HG03095 (cell line): ENCODE measurements around the gene DHX32.
"Not testable (repeated sequence)": the region's sequence is repeated elsewhere in the genome, so short reads cannot be mapped to it uniquely, and the experiment has no call there.

ENCODE experiments used
- ATAC-seq: cut with Tn5 transposase; IDR thresholded peaks from one replicate; pipeline ENCODE4 v1.9.1; 2021; ENCODE audit warnings: moderate library complexity; ENCODE audit not compliant: unreplicated experiment

The DHX32 gene

DNA sequence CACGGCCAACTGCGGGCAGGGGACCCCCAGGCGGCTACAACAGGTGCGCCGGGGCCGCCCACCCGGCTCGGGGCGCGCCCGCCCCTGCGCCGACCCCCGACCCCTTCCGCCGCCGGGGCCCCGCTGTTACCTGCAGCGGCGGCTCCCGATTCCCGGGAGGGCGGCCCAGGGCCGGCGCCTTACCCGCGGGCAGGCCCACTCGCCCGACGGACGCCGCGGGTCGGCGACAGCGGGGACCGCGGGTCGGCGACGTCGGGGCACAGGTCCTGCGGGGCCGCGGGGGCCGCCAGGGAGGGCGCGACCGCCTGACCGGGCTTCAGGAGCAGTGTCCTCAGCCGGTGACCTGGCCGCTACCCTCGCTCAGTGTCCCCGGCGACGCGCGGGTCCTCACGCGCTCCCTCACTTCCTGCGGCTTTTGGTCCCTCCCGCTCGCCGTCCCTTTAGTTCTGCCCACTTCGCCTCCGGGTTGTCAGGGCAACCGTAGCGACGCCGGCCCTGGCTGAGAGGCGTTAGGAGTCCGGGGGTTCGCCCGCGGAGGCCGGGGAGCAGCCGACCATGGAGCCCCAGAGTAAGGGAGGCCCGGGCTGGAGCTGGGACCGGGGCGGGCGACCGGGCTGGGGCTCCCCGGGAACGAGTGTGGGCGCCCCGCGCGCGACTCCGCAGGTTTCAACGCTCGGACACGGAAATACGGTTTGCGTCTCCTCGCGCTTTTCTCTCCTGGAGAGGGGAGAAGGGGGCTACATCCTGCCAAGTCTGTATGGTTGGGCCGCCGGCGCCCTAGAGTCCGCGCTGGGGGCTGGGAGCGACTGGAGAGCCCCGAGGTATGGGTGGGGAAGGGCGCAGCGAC lies 15.2 kb upstream of the DHX32 start, which contains the start of gene FANK1:
FANK1 (plus strand) TSS at position 477 of the 847 bp plus-strand sequence; CDS start at position 556, 79 bp downstream.
- ATAC-seq: peak; percentile 88

DNA sequence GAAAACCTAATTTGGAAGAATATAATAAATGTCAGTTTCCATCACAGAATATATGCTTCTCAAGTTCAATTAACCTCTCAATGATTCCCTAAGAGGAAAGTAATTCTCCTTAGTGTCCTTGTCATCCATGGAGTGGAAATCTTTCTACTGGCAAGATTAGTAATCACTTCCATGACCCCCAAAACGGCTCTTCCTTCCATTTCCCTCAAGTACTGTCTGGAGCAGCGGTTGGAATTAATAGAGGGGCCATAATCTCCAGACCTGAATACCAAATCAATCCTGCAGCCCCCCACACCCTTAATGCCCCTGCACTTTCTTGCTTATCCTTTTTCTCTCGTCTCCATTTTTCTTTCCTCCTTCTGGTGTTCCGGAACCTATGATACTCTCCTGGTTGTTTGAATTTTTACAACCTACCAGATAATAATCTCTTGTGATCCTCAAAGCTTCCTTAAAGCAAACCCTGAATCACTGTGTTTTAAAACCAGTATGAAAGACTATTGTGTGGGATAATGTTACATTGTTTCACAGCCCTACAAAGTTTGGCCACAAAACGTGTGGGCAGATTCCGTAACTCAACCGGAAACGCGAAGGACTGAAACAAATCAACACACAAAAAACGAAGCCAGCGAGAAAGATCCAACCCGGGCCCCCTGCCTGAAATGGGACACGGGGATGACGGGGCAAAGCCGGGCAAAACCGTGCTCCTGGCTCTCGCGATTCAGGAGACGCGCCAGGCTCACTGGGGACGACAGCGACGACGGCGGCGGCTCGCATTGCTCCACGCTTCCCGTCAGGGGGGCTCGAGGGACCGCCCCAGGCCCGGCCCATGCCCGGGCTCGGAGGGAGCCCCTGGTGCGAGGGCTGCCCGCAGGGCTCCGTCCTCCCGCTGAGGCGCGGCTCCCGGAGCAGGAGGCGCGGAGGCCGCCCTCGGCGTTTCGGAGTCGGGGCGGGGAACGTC lies 14.3 kb upstream of the DHX32 start:
- ATAC-seq: peak; percentile 45

GRCh38 chr10:125894176-125894575 lies 13.1 kb upstream of the DHX32 start:
- ATAC-seq: not testable (repeated sequence)

DNA sequence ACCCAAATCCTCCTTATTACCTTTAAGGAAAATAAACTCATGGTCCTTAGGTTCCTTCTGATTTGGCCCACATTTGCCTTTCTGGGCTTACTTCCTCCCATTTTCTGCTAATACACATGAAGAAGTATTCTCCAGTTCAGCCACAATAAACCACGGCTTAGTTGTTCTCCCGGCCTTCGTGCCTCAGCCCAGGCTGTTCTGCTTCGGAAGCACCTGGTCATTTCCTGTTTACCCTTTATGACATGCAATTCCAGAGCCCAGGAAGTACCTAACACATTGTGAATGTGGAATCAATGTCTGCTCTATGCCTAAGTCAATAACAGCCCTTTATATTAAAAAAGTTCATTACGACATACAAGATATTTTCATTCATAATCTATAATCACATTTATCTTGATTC lies 11.3 kb upstream of the DHX32 start:
- ATAC-seq: not testable (repeated sequence)

DNA sequence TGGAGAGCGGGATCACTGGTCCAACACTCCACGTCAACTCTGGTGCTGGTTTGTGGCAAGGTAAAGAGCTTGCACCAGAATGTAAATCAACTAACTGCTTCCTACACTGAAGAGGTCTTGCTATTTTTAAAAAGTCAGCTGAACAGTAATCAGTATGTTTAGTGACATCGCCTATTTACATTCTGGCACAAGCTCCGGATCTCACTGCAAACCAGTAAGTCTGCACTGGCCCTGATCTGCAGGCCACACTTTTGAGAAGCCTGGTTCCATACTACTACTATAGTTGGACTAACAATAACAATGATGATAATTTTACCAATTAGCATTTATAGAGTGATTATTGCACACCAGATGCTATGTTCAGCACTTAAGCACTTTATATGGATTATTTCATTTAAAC lies 8.3 kb upstream of the DHX32 start:
- ATAC-seq: not testable (repeated sequence)

GRCh38 chr10:125886914-125887512 lies 5.9 kb upstream of the DHX32 start:
- no peak for ATAC-seq

DNA sequence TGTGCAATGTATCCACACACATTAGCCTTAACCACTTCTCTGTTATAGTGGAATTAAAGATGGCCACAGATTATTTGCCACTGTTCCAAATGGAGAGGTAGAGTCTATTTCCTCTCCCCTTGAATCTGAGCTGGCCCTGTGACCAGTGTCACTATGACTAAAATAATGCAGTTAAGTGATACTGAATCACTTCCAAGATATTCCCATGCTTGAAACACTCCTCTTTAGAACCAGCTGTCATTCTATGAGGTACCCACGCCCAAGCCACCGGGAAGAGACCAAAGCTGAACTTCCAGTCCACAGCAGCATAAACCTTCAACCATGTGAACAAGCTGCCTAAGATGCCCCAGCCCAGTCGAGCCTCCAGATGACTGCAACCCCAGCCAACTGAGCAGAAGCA lies 2.1 kb upstream of the DHX32 start:
- ATAC-seq: no peak

GRCh38 chr10:125882596-125882995 lies 1.5 kb upstream of the DHX32 start:
- no peak for ATAC-seq

DNA sequence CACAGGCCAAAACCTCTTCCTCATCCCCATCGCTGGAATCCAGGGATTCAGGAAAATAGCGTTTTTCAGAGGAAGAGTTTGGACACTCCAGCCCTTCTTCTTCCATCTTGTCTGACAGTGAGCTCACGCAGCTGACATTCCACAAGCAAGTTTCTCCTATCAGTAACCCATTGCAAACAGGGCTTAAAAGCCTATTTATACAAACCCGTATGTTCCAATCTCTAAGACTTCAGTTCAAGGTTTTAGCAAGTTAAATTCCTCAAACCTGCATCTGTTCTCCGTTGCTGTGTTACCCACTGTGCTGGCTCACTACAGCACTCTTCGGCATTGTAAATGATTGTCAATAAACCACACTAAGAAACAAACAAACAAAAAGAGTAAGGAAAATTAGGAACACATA lies 373 bp downstream of the DHX32 start:
- ATAC-seq: no peak

DNA sequence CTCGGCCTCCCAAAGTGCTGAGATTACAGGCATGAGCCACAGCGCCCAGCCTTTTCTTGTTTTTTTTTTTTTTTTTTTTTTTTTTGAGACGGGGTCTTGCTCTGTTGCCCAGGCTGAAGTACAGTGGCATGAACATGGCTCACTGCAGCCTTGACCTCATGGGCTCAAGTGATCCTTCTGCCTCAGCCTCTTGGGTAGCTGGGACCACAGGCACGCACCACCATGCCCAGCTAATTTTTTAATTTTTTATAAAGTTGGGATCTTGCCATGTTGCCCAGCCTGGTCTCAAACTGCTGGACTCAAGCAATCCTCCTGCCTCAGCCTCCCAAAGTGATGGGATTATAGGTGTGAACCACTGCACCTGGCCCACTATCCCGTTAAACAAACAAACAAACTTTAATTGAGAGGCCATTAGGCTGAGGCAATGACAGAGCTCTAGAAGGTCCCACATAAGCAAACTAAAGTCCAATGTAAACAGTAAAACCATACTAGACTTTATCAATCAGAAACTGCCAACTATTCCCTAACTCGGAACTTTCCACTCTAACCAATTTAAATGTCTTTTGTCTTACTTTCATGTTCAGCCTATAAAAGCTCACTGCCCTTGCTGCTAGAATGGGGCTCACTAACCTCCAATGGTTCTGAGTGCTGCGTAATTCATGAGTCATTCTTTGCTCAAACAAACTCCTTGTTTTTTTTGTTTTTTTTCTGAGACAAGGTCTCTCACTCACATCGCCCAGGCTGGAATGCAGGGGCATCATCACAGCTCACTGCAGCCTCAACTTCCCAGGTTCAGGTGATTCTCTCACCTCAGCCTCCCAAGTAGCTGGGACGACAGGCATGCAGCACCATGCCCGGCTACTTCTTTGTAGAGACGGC lies 1.9 kb downstream of the DHX32 start:
- no peak for ATAC-seq

- ATAC-seq: no peak
These were observed 9.8 kb downstream of the DHX32 start for GRCh38 chr10:125871338-125871737.

DNA sequence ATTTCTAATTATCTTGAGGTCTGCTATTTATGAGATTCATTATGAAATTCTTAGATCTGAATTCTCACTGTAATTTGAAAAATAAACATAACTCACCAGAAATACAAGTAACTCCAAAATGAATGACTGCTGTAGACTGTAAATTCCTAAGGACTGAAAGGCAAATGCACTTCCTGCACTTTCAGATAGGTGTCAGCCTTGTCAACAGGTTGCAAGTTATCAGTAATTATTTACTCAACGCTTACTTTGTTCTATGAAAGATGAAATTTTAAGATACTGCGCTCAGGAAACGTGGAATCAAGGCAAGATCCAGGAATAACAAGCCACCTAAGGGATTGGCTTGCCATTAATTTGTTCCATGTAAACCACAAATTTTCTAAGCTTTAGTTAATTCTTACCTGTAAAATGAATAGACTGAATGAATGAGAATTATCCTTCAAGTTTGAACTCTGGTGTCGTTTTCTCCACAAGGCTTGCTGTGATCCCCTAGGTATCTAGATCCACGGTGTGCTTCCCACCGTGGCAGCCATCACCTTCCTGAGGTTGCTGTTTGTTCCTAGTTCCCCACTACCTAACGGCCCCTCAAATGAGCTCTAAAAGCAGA lies 12.6 kb downstream of the DHX32 start:
- peak; percentile 71 for ATAC-seq

DNA sequence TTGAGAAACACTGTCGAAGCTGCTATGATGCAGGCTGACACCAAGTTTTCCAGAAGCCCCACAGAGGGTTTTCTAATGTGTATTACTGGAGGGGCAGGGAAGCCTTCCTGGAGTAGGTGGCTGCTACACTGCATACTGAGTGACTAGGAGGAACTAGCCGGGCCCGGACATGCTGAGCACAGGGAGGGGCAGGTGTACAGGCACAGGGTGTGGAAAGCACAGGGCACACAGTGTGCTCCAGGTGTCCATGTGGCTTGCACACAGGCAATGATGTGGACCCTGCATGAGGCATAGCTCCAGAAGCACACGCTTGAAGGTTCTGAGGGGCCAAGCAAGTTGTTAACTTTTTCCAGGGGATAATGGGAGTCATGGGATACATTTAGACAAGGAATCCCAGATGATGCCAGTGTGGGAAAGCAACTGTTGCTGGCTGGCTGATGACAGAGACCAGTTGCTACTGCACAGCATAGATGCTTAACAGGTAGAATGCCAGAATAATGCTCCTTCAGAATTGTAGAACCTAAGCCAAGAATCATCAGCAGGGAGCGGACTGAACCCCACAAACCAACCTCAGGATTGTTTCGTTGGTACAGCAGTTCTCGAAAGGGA lies 14.6 kb downstream of the DHX32 start:
- no peak for ATAC-seq

- ATAC-seq: no peak
These were observed 16.0 kb downstream of the DHX32 start for GRCh38 chr10:125865120-125865519.

DNA sequence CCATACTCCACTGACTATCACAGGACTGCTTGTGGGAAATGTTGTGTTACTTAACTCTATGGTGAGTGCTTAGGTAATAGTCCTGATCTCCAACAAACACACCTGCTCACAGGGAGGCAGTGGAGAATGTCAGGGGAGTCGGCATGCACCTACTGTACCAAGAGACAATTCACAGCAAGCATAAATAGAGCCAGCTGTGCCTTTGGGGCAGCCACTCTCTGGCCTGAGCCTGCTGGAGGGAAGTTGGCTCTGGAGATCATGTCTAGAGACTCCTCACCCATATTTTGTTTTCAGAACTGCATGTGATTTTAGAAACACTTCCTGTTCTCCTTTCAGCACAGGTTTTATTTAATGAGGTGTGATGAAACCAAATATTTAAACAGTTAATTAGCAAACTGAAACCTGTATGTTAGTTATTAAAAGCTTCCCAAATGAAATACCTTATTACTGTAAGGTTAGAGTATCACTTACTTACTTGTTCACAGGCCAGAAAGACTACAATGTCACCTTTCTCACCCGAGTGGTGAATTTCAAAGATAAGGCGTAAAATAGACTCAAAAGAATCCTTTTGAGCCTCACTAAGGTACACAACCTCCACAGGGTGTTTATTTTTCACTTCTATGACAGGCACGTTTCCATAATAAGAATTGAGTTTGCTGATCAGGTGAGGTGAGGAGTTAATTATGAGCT lies 21.8 kb downstream of the DHX32 start:
- no peak for ATAC-seq

DNA sequence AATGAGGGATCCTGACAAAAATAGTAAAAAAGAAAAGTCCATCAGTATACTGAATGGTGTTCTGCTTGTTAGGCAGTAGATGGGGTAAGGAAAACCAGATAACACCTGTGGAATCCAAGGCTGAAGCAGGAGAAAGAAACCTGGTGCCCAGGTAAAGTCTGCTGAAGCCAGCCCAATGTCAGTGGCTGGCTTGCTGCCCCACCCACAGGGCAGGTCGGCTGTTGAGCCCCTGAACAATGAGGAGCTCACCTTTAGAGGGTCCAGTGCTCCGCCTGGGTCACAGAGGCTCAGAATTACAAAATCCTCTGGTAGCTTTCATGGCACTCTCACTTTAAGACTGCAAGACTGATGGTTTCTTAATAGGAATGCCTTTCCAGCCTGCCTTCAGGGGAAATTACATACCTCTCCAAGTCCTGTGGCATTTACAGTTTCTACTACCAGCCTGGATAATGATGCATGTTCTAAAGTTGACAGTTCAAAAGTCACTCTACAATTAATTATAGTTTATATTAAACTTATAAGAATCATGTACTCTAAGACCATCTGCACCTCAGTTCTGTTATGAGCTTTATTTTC lies 23.8 kb downstream of the DHX32 start:
- no peak for ATAC-seq

DNA sequence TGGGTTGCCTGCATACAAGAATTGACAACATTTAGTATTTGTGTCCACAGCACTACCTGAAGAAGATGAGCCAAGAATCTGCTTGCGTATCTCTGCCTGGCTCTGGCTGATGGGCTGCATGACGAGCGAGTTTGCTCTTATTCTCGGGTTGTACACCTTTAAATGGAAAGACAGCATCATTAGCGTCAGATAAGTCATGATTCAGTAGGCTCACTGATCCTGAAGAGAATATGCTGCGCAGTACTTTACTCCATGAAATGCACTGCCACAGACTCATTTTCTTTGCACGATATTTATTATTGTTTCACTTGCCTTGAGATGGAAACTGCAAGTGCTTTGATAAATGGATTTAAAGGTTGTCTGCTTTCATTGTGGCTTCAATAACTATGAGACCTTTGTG lies 28.6 kb downstream of the DHX32 start:
- ATAC-seq: no peak
